WTC11 (cell line): ENCODE data around the gene SSNA1.

ENCODE experiments used
- ELF4 ChIP-seq: sonication (generic); formaldehyde crosslinking; IDR thresholded peaks from 2 replicates; pipeline ENCODE4 v1.8.1; 2022; ENCODE audit warnings: low read depth, mild to moderate bottlenecking, moderate library complexity, missing genetic modification reagents
- NFE2L1 ChIP-seq: sonication (generic); formaldehyde crosslinking; IDR thresholded peaks from 2 replicates; pipeline ENCODE4 v1.8.1; 2023; ENCODE audit warnings: missing genetic modification reagents
- NR2C2 ChIP-seq: sonication (generic); formaldehyde crosslinking; IDR thresholded peaks from 2 replicates; pipeline ENCODE4 v1.8.0; 2022; ENCODE audit warnings: mild to moderate bottlenecking, missing genetic modification reagents
- SP1 ChIP-seq: sonication (generic); formaldehyde crosslinking; conservative IDR thresholded peaks from 2 replicates; pipeline ENCODE4 v1.8.1; 2022; ENCODE audit warnings: missing genetic modification reagents
- TEAD4 ChIP-seq: sonication (generic); formaldehyde crosslinking; IDR thresholded peaks from 2 replicates; pipeline ENCODE4 v1.8.0; 2022; ENCODE audit warnings: mild to moderate bottlenecking, missing genetic modification reagents
- ZNF138 ChIP-seq: sonication (generic); formaldehyde crosslinking; conservative IDR thresholded peaks from 2 replicates; pipeline ENCODE4 v1.8.1; 2022; ENCODE audit warnings: mild to moderate bottlenecking, moderate library complexity, missing genetic modification reagents
- ZNF671 ChIP-seq: fragments of 250-450 bp; sonication (Bioruptor Pico); IDR thresholded peaks from 2 replicates; pipeline ENCODE4 v1.8.0; 2021; ENCODE audit warnings: mild to moderate bottlenecking
- TF ChIP-seq, protein P1 (sequence below): sonication (generic); formaldehyde crosslinking; IDR thresholded peaks from 2 replicates; pipeline ENCODE4 v1.8.0; 2022; ENCODE audit warnings: mild to moderate bottlenecking, missing genetic modification reagents
- TF ChIP-seq, protein P2 (sequence below): sonication (generic); formaldehyde crosslinking; conservative IDR thresholded peaks from 2 replicates; pipeline ENCODE4 v1.8.1; 2023; ENCODE audit warnings: mild to moderate bottlenecking, low read depth, missing genetic modification reagents, moderate library complexity
- TF ChIP-seq, protein P3 (sequence below): fragments of 200-600 bp; IDR thresholded peaks from 2 replicates; pipeline ENCODE4 v1.8.0; 2022; ENCODE audit warnings: antibody characterized with exemption
- TF ChIP-seq, protein P4 (sequence below): sonication (generic); formaldehyde crosslinking; IDR thresholded peaks from 2 replicates; pipeline ENCODE4 v1.8.0; 2022; ENCODE audit warnings: mild to moderate bottlenecking, missing genetic modification reagents
- TF ChIP-seq, protein P5 (sequence below): sonication (generic); formaldehyde crosslinking; IDR thresholded peaks from 2 replicates; pipeline ENCODE4 v1.8.1; 2023; ENCODE audit warnings: mild to moderate bottlenecking, missing genetic modification reagents, moderate library complexity
- TF ChIP-seq, protein P6 (sequence below): fragments of 250-450 bp; sonication (Bioruptor Pico); IDR thresholded peaks from 2 replicates; pipeline ENCODE4 v1.9.0; 2021; ENCODE audit warnings: mild to moderate bottlenecking

DNA sequence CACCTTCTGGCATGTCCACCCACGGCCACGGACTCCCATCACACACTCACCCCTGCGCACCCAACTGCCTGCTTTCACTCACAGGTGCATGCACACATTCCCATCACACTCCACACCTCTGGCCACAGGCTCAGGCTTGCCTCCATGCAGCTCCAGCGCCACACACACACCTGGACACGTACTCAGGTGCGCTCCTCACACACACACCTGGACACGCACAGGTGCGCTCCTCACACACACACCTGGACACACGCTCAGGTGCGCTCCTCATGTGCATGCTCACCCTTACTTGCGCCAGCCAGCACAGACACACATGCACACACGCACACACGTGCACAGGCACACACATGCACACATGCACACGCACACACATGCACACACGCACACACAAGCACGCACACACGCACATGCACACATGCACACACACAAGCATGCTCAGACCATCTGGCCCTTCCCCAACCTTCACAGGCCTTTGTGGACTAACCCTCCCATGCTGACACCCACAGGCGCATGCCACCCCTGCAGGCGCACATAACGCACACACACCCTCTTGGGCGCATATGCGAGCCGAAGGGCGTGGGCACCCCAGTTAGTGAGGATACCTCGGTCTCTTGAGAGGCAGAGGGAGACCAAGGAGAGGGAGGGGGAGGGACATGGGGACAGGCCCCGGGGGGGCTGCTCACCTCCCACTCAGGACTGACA, 41.2 kb upstream of the SSNA1 start:
- TF ChIP-seq, protein P1, sequence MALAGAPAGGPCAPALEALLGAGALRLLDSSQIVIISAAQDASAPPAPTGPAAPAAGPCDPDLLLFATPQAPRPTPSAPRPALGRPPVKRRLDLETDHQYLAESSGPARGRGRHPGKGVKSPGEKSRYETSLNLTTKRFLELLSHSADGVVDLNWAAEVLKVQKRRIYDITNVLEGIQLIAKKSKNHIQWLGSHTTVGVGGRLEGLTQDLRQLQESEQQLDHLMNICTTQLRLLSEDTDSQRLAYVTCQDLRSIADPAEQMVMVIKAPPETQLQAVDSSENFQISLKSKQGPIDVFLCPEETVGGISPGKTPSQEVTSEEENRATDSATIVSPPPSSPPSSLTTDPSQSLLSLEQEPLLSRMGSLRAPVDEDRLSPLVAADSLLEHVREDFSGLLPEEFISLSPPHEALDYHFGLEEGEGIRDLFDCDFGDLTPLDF (CRISPR knock-in tag): no peak
- TF ChIP-seq, protein P2, sequence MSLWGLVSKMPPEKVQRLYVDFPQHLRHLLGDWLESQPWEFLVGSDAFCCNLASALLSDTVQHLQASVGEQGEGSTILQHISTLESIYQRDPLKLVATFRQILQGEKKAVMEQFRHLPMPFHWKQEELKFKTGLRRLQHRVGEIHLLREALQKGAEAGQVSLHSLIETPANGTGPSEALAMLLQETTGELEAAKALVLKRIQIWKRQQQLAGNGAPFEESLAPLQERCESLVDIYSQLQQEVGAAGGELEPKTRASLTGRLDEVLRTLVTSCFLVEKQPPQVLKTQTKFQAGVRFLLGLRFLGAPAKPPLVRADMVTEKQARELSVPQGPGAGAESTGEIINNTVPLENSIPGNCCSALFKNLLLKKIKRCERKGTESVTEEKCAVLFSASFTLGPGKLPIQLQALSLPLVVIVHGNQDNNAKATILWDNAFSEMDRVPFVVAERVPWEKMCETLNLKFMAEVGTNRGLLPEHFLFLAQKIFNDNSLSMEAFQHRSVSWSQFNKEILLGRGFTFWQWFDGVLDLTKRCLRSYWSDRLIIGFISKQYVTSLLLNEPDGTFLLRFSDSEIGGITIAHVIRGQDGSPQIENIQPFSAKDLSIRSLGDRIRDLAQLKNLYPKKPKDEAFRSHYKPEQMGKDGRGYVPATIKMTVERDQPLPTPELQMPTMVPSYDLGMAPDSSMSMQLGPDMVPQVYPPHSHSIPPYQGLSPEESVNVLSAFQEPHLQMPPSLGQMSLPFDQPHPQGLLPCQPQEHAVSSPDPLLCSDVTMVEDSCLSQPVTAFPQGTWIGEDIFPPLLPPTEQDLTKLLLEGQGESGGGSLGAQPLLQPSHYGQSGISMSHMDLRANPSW (CRISPR knock-in tag): no peak
- TF ChIP-seq, protein P3, sequence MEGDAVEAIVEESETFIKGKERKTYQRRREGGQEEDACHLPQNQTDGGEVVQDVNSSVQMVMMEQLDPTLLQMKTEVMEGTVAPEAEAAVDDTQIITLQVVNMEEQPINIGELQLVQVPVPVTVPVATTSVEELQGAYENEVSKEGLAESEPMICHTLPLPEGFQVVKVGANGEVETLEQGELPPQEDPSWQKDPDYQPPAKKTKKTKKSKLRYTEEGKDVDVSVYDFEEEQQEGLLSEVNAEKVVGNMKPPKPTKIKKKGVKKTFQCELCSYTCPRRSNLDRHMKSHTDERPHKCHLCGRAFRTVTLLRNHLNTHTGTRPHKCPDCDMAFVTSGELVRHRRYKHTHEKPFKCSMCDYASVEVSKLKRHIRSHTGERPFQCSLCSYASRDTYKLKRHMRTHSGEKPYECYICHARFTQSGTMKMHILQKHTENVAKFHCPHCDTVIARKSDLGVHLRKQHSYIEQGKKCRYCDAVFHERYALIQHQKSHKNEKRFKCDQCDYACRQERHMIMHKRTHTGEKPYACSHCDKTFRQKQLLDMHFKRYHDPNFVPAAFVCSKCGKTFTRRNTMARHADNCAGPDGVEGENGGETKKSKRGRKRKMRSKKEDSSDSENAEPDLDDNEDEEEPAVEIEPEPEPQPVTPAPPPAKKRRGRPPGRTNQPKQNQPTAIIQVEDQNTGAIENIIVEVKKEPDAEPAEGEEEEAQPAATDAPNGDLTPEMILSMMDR: no peak
- TF ChIP-seq TEAD4 (CRISPR knock-in tag) (no peak), ELF4 (CRISPR knock-in tag) (no peak), ZNF138 (CRISPR knock-in tag) (no peak), ZNF671 (CRISPR knock-in tag) (no peak), NFE2L1 (CRISPR knock-in tag) (no peak), NR2C2 (CRISPR knock-in tag) (no peak), SP1 (no peak)
- TF ChIP-seq, protein P4, sequence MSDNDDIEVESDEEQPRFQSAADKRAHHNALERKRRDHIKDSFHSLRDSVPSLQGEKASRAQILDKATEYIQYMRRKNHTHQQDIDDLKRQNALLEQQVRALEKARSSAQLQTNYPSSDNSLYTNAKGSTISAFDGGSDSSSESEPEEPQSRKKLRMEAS (CRISPR knock-in tag): no peak
- TF ChIP-seq, protein P5, sequence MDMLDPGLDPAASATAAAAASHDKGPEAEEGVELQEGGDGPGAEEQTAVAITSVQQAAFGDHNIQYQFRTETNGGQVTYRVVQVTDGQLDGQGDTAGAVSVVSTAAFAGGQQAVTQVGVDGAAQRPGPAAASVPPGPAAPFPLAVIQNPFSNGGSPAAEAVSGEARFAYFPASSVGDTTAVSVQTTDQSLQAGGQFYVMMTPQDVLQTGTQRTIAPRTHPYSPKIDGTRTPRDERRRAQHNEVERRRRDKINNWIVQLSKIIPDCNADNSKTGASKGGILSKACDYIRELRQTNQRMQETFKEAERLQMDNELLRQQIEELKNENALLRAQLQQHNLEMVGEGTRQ (CRISPR knock-in tag): no peak
- TF ChIP-seq, protein P6, sequence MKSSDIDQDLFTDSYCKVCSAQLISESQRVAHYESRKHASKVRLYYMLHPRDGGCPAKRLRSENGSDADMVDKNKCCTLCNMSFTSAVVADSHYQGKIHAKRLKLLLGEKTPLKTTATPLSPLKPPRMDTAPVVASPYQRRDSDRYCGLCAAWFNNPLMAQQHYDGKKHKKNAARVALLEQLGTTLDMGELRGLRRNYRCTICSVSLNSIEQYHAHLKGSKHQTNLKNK (CRISPR knock-in tag): no peak
